BJ (cell line): ENCODE data around the gene SMARCA2. TPM values are rescaled to one million over a fixed set of nuclear protein-coding genes. Genes with fewer than 3 reads are reported as not detected.

ENCODE experiments used
- CTCF ChIA-PET: fragments of 350-600 bp; formaldehyde crosslinking; extraction: SDS; loops from one replicate; lab custom pipeline; 2021; ENCODE audit warnings: antibody characterized with exemption, inconsistent platforms; lab: Yijun Ruan, JAX
- POLR2A ChIA-PET: fragments of 300-600 bp; sonication (Branson Sonifier 250); formaldehyde crosslinking; extraction: SDS; loops from one replicate; lab custom pipeline; 2021; ENCODE audit warnings: antibody characterized with exemption; lab: Charles Lee
- DNase-seq: peaks from one replicate; pipeline ENCODE4 v3.0.0-alpha.2; 2011; ENCODE audit warnings: low read depth
- H3K27me3 ChIP-seq: 2 replicates; pipeline ENCODE4 v1.6.0; 2011; ENCODE audit warnings: low read length; ENCODE audit not compliant: control insufficient read depth, insufficient read depth
- H3K36me3 ChIP-seq: 2 replicates; pipeline ENCODE4 v1.5.1; 2011; ENCODE audit warnings: low read length; ENCODE audit not compliant: control insufficient read depth, insufficient read depth
- H3K4me3 ChIP-seq: 2 replicates; pipeline ENCODE4 v1.5.1; 2011; ENCODE audit warnings: low read depth, mild to moderate bottlenecking, control low read depth, low read length
- CTCF ChIP-seq: IDR thresholded peaks from 2 replicates; pipeline ENCODE4 v1.5.1; 2011; ENCODE audit warnings: low read depth, mild to moderate bottlenecking, control low read depth, inconsistent platforms, low read length, moderate library complexity; ENCODE audit not compliant: insufficient read depth
- polyA plus RNA-seq: library from polyadenylated mRNA; depleted of rRNA; stranded (reverse); fragments of >200 nt; gene quantifications from 2 replicates; pipeline ENCODE4 v1.2.3, GENCODE V29; 2011

The SMARCA2 gene
- polyA plus RNA-seq, 1 experiment = 67.4 TPM

- Histone ChIP-seq H3K27me3 (no peaks in the 10 kb centered on the region), H3K4me3 (no peak overlapping the region), H3K36me3 (no peaks in the 10 kb centered on the region)
- no peak for DNase-seq
- ChIA-PET CTCF (interaction anchor here (0.6 kb wide), 1 partner anchor 133 kb away, joined by 4 read pairs; no protein-coding TSS in a partner anchor), POLR2A (no interaction called here)
- TF ChIP-seq CTCF = no peak
Observed at GRCh38 chr9:2209400-2209799, 194.3 kb downstream of the SMARCA2 start.

DNA sequence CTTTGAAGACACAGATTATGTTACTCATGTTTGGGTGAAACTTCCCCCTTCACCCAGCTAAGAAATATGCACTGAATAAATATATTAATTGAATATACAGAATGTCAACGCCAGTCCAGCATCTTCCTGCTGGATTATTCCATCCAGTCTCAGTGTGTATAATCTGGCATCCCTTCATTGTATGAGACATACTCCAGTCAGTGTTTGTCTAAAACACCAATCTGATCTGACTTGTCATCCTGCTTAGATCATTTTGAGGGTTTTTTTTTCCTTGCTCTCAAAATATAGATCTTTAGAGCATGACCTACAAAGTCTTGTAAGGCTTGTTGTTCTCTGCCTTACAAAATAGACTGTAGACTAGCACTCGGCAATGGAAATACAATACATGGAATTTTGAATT is 195.1 kb downstream of the SMARCA2 start:
- TF ChIP-seq CTCF = no peak
- ChIA-PET POLR2A (no interaction called here), CTCF (no interaction called here)
- Histone ChIP-seq H3K36me3 (no peaks in the 10 kb centered on the region), H3K4me3 (no peak overlapping the region), H3K27me3 (no peaks in the 10 kb centered on the region)
- DNase-seq = no peak

- no peaks in the 10 kb centered on the region for H3K27me3 ChIP-seq
- no peak for TF ChIP-seq CTCF
- ChIA-PET CTCF (no interaction called here), POLR2A (no interaction called here)
- no peak overlapping the region for H3K4me3 ChIP-seq
- H3K36me3 ChIP-seq = no peaks in the 10 kb centered on the region
- DNase-seq = no peak
Observed at GRCh38 chr9:2213830-2214468, 198.8 kb downstream of the SMARCA2 start.

DNA sequence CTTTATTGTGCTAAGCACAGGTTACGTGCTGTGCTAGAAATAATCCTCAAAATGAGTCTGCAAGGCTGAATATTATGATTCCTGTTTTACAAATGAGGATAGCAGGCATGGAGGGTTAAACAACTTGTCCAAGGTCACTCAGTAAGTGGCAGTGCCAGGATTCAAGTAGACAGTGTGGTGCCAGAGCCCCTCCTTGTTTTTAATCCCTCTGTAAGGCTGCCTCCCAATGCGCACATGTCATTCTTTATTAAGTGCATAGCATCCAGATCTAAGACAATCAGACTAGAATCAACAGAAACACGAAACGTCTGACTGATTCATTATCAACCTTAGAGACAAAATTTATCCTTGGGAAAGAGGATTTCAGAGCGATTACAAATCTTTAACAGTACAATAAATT is 199.6 kb downstream of the SMARCA2 start:
- TF ChIP-seq CTCF = no peak
- DNase-seq = no peak
- ChIA-PET CTCF (interaction anchor here (1.0 kb wide), 1 partner anchor 27 kb away, joined by 4 read pairs; no protein-coding TSS in a partner anchor), POLR2A (no interaction called here)
- Histone ChIP-seq H3K36me3 (no peaks in the 10 kb centered on the region), H3K27me3 (no peaks in the 10 kb centered on the region), H3K4me3 (no peak overlapping the region)

GRCh38 chr9:2215921-2216441 is 200.8 kb downstream of the SMARCA2 start:
- Histone ChIP-seq H3K36me3 (no peaks in the 10 kb centered on the region), H3K4me3 (no peak overlapping the region), H3K27me3 (no peaks in the 10 kb centered on the region)
- DNase-seq = no peak
- TF ChIP-seq CTCF = no peak
- ChIA-PET CTCF (interaction anchor here (1.0 kb wide), 1 partner anchor 14 kb away, joined by 3 read pairs; no protein-coding TSS in a partner anchor), POLR2A (no interaction called here)
